Measurements from ENCODE around the gene CASP2. TPM values are rescaled to one million over a fixed set of nuclear protein-coding genes. Genes with fewer than 3 reads are reported as not detected.

The CASP2 gene
- total RNA-seq, 1 donor from 2014 or later, result 12.8 TPM

DNA sequence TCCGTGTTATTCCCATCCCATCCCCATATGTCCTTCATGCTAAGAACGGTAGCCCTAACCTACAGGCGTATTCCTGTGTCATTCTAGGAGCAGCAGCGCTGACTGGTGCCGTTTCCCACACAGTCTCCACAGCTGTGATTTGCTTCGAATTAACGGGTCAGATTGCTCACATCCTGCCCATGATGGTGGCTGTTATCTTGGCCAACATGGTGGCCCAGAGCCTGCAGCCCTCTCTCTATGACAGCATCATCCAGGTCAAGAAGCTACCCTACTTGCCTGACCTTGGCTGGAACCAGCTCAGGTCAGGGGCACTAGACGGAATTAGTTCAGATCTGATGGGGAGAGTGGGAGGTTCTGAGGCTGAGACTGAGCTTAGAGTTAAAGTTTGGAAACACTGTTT lies 53.7 kb downstream of the CASP2 start:
- DNase-seq, result no peak

DNA sequence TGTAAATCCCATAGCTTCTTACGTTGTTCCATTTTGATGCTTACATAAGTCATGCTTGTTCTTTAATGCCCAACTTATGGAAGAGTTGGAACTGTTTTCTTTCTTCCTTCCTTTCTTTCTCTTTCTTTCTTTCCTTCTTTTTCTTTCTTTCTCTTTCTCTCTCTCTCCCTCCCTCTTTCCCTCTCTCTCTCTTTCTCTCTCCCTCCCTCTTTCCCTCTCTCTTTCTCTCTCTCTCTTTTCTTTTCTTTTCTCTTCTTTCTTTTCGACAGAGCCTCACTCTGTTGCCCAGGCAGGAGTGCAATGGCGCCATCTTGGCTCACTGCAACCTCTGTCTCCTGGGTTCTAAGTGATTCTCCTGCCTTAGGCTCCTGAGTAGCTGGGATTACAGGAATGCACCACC lies 55.4 kb downstream of the CASP2 start:
- no peak for DNase-seq

GRCh38 chr7:143345428-143345900 lies 57.3 kb downstream of the CASP2 start:
- peak; percentile 67 for DNase-seq

DNA sequence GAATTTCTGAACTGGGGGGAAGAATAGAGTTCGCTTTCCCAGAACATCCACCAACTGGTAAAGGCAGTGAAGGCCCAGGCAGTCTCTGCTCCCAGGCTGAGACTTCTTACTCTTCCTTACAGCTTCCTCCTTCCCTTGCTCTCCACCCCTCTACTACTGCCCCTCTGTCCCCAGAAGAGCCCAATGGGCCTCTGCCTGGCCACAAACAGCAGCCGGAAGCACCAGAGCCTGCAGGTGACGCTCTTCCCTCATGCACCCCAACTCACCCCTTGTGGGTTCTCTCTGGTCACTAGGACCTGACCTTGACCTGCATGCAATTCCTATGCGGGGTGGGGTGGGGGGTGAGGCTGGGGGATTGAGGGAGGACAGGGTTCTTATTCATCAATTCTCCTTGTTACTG lies 57.9 kb downstream of the CASP2 start:
- no peak for DNase-seq

DNA sequence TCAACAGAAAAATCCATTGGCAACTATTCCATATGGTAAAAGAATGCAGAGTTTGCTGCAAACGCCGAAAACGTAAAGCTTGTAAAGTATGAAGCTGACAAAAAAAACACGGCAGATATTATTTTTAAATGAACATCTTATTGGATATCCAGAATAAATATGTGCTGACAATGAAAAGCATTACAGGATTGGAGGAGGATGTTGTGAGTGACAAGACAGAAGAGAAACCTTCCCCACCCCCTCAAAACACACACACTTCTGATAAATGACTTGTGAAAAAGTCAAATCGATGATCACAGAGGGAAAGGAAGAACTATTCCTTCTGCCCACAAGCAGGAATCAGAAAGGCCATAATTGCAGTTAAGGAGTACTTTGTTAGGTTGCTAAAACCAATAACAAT lies 59.8 kb downstream of the CASP2 start:
- no peak for DNase-seq

DNA sequence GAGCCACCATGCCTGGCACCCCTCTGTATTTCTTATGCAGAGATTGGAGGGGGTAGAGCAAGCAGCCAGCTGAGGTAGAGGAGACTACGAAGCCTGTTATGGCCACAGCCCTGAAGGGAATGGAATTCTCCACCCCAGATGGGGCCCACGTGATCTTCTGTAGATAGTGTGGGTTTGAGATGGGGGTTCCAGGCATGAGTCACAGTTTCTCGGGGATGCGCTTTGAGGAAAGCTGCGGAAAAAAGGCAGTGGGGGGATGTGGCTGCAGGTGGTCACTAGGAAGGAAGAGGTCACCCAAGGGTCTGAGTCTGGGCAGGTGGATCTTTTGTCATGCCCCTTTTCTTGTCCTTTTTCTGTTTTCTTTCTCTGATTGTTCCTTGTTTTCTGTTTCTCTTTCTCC lies 62.9 kb downstream of the CASP2 start:
- DNase-seq, result no peak

DNA sequence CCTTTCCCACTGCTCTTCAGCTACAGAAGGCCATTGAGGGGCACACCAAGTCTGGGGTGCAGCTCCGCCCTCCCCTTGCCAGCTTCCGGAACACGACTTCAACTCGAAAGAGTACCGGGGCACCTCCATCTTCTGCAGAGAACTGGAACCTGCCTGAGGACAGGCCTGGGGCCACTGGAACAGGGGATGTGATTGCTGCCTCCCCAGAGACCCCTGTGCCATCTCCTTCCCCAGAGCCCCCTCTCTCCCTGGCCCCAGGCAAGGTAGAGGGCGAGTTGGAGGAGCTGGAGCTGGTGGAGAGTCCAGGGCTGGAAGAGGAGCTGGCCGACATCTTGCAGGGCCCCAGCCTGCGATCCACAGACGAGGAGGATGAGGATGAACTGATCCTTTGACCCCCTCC lies 63.4 kb downstream of the CASP2 start:
- no peak for DNase-seq

DNA sequence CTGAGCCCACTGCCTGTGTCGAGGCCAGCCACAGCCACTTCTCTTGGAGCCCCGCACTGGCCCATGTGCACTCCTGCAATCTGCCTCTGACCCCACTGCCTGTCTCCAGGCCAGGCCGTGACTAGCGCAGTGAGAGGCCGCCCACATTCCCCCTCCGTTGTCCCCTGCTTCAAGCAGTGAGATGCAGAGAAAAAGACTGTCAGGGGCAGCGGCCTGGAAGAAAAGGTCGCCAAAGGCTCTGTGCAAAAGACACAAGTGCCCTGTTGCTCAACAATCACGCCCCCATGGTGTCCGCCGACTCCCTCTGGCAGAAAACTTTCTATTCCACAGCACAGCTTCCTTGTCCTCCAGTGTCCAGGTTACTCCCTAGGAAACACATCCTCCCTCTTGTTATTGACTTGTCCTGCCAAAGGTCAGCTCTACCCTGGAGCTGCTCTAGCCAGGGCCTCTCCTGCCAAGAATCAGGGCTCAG lies 64.4 kb downstream of the CASP2 start:
- DNase-seq, result no peak

GRCh38 chr7:143354376-143354775 lies 66.2 kb downstream of the CASP2 start:
- no peak for DNase-seq

- DNase-seq, result no peak
These were observed 66.8 kb downstream of the CASP2 start for GRCh38 chr7:143354965-143355364.

DNA sequence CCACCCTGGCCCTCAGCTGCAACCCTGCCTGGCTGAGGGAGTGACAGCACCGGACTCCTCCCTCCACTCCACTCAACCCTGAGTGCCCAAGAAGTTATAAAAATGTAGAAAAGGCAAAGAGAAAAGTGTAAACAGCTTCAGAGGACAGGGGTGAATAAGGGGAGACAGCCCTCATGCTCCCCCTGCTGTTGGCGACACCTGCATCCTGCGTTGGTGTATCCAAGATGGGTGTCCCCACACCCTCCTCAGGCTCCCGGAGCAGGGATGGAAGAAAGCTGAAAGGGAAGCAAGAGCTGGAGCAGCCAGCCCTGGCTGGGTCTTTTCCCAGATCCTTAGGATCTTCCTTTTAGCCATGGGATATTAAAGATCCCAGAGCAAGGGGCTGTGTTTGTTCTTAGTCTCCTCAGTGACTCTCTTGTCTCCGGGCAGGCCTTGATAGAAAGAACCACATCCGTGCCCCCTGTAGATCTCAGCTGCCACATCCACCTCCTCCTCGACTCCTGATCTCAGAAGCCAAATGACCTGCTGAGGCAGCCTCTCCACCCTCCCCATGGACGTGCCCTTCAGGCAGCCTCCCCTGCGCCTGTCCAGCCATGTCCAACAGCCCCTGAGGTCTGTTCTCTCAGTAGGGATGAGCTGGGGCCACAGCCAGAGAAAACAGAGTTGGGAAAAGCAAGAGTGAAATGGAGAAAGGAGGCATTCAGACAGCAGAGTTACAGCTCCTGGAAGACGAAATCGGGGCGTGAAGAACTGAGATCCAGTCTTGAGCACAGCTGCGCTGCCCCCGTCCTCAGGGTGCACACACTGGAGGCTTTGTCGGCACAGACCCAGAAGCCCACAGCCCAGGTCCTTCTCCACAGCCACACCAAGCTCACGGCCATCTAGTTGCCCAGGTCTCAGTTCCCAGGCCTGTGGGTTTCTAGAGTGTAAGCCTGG lies 67.6 kb downstream of the CASP2 start:
- no peak for DNase-seq

- DNase-seq, result no peak
These were observed 68.4 kb downstream of the CASP2 start for GRCh38 chr7:143356414-143357050.

Other genes with a start within 250 kb of the CASP2 start
- gene OR6V1, start 236.0 kb upstream of the CASP2 start, total RNA-seq, result not detected in 2 replicates
- not detected in 2 replicates for gene PIP, start 156.3 kb upstream of the CASP2 start, total RNA-seq
- not detected in 2 replicates for gene TAS2R39, start 104.9 kb upstream of the CASP2 start, total RNA-seq
- gene TAS2R40, start 66.3 kb upstream of the CASP2 start, total RNA-seq, result not detected in 2 replicates
- 110 and 112 TPM in 2 replicates for gene GSTK1, start 24.9 kb upstream of the CASP2 start, total RNA-seq
- 0.14 and 0.17 TPM in 2 replicates for gene TMEM139, start 3.4 kb upstream of the CASP2 start, total RNA-seq
- gene CLCN1, start 27.8 kb downstream of the CASP2 start, total RNA-seq, result not detected in 2 replicates
- gene FAM131B, start 74.4 kb downstream of the CASP2 start, total RNA-seq, result 0.23 and 0.51 TPM in 2 replicates
- gene ZYX, start 93.0 kb downstream of the CASP2 start, total RNA-seq, result 26.2 and 57.2 TPM in 2 replicates
- 0.09 TPM in 1 of 2 replicates, not detected in the other for gene EPHA1, start 120.5 kb downstream of the CASP2 start, total RNA-seq
- not detected in 2 replicates for gene TAS2R60, start 155.1 kb downstream of the CASP2 start, total RNA-seq
- gene TAS2R41, start 189.5 kb downstream of the CASP2 start, total RNA-seq, result not detected in 2 replicates

Data from dermis blood vessel endothelial cell (primary cell).